Activated CD4-positive, alpha-beta T cell treated with anti-CD3 and anti-CD28 coated beads, Interleukin-2, Interleukin-4, amounts not matched to agents 100 ng/mL and 50 ng/mL, durations not matched to agents 16 hours and 8 hours (primary cell): ENCODE data around the gene IL6R.
"Not testable (repeated sequence)": the region's sequence is repeated elsewhere in the genome, so short reads cannot be mapped to it uniquely, and the experiment has no call there.

ENCODE experiments used
- DNase-seq: peaks from one replicate; pipeline ENCODE4 v3.0.0-alpha.2; 2020; ENCODE audit warnings: low spot score

IL6R gene

DNA sequence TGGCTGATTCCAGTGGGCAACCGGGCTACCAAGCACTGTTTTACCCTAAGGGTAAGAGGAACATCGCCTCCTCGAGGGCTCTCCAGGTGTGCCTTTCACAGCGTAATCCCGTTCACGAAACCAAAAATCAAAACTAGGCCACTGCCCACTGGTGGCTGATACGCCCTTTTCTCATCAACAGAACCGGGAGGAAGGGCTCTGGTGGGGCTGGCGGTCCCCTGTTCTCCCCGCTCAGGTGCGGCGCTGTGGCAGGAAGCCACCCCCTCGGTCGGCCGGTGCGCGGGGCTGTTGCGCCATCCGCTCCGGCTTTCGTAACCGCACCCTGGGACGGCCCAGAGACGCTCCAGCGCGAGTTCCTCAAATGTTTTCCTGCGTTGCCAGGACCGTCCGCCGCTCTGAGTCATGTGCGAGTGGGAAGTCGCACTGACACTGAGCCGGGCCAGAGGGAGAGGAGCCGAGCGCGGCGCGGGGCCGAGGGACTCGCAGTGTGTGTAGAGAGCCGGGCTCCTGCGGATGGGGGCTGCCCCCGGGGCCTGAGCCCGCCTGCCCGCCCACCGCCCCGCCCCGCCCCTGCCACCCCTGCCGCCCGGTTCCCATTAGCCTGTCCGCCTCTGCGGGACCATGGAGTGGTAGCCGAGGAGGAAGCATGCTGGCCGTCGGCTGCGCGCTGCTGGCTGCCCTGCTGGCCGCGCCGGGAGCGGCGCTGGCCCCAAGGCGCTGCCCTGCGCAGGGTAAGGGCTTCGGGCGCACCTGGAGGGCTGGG is at the start of gene IL6R:
Gene IL6R, plus strand, starts transcription at position 360 of the 763 bp plus-strand sequence. Its CDS starts 287 bp downstream, at position 647.
- peak; percentile 50 for DNase-seq

DNA sequence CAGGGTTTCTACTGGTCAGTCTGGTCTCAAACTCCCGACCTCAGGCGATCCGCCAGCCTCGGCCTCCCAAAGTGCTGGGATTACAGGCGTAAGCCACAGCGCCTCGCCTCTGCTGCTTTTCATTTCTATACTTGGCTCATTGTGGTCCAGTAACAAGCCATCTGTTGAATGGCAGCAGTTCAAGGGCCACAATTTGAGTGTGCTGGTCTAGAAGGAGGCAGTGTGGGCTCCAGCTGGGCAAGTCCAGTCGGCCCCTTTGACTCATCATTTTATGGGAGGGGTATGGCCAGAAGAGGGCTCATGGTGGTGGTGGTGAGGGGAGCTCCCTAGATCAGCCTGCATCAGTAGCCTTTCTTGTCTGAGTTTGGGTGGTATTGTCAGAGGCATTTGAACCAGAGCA is 46.6 kb upstream of the IL6R start:
- DNase-seq: no peak

DNA sequence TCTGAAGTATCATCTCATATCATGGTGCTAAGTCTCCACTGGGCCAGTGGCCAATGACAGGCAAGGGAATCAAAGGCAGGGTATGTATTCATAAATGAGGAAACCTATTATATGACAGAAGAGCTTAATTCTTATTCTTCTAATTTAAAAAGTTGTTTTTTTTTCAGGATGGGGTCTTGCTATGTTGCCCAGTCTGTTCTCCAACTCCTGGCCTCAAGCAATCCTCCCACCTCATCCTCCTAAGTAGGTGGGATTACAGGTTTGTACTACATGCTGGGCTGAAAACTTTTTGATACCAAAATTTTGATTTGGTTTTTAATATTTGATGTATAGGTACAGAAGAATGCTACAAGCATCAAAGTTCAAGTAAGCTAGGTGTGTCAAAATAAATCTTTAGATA is 44.9 kb upstream of the IL6R start:
- no peak for DNase-seq

DNA sequence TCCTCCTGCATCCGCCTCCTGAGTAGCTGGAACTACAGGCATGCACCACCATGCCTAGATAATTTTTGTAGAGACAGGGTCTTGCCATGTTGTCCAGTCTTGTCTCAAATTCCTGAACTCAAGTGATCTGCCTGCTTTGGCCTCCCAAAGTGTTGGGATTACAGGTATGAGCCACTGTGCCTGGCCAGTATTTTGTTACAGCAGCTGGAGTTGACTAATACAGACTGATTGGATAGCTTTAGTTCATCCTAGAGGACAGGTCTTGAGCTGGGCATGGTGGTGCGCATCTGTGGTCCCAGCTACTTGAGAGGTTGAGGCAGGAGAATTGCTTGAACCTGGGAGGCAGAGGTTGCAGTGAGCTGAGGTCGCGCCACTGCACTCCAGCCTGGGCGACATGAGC is 44.3 kb upstream of the IL6R start:
- not testable (repeated sequence) for DNase-seq

DNA sequence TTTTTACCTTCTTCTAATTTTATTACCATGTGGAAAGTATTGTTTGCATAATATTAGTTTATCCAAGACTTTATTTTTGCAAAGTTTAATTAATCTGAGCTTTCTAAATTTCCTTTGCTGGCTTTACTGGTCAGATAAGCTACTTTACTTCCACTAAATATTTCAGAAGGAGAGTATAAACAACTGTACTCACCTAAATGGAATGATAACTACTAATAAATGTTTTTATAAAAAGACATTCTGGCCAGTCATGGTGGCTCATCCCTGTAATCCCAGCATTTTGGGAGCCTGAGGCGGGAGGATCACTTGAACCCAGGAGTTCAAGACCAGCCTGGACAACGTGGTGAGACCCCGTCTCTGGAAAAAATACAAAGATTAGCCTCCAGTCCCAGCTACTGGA is 43.8 kb upstream of the IL6R start:
- no peak for DNase-seq

DNA sequence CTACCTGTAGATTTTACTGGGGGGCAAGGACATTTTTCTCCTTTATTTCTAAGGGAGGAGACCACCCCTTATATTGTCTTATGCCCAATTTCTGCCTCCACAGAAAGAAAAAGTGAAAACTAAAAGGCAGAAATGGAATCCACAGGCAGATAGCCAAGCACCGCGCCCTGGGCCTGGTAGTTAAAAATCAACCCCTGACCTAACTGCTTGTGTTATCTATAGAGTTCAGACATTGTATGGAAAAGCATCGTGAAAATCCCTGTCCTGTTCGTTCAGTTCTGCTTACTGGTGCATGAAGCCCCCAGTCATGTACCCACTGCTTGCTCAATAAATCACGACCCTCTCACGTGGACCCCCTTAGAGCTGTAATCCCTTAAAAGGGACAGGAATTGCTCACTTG is 33.7 kb upstream of the IL6R start:
- DNase-seq: no peak

DNA sequence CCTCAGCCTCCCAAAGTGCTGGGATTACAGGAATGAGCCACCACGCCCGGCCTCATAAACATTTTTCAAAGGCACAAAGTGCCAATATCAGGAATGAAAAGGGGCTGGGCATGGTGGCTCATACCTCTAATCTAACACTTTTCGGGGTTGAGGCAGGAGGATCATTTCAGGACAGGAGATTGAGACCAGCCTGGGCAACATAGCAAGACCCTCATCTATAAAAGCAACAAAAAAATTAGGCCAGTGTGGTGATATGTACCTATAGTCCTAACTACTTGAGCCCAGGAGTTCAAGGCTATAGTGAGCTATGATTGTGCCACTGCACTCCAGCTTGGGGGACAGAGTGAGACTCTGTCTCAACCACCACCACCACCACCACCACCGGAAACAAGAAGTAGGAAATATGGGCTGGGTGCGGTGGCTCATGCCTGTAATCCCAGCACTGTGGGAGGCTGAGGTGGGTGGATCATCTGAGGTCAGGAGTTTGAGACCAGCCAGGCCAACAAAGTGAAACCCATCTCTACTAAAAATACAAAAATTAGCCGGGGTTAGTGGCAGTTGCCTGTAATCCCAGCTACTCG is 31.3 kb upstream of the IL6R start:
- DNase-seq: not testable (repeated sequence)

DNA sequence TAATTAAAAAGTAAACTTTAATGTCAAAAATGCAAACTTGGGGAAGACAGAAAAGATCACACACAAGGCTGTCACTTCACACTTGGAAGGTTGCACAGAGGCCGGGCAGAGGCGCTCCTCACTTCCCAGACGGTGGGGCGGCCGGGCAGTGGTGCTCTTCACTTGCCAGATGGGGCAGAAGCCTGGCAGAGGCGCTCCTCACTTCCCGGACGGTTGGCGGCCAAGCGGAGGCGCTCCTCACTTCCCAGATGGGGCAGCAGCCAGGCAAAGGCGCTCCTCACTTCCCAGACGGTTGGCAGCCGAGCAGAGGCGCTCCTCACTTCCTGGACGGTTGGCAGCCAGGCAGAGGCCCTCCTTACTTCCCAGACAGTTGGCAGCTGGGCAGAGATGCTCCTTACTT is 25.8 kb upstream of the IL6R start:
- no peak for DNase-seq

DNA sequence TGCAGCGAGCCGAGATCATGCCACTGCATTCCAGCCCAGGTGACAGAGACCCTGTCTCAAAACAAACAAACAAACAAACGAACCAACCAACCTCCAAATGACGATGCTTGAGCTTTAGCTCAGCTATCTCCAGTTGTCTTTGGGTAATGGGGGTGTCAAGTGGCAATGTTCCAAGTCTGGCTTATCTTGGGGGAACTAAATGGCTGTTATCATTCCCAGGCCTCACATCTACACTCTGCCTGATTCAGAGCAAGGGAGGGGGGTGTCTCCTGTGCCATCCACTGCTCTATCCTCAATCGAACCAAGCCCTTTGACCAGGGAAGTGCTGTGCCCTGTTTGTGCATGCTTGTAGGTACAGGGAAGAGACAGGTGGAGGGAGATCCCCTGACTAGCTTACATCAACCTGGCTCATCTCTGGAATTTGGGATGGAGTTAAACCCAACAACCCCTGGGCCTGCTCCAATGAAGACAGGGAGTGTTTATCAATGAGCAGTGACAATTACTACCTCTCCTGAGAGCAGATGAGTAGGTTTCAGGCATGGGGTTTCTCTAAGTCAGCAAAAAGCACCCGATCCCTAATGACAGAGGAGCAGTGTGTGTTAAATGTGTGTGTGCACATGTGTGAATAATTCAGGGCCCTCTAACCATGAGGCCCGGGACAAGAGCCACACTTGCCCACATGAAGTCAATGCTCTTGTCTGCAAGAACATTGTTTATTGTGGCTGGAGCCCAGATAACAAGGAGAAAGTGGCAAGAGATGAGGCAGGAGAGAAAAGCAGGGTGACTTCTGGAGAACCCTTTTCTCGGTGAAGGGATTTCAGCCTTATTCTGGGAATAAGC is 20.3 kb upstream of the IL6R start:
- DNase-seq: no peak

DNA sequence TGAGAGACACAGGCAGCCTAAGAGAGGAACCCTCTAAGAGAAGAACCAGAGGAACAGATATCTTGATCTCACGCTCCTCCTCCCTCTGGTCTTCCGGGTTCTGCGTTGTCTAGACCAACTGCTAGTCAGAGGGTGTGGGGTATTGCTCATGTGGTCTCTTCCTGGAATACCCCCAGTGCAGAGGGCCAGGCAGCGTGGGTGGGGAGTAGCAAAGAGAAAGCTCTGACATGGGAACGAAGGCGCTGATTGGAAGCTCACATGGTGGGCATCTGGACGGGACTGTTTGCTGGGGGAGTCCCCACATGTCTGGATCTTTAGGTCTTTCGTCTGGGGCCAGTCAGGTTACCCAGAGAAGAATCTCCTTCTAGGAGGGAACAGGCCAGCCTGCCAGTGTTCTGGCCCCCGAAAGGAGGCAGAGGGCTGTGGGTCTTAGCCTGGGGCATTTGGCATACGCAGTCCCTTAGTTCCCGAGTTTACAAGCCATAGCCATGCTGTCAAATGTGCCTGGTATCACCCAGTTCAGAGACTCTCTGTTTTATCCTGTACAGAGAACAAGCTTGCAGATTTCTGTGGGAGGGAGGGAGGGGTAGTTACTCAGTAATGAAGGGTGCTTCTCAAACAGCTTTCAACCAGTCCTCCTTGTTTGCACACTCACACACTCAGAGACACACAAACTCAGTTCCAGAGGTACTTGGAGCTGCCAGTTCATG is 18.3 kb upstream of the IL6R start:
- peak; percentile 54 for DNase-seq

DNA sequence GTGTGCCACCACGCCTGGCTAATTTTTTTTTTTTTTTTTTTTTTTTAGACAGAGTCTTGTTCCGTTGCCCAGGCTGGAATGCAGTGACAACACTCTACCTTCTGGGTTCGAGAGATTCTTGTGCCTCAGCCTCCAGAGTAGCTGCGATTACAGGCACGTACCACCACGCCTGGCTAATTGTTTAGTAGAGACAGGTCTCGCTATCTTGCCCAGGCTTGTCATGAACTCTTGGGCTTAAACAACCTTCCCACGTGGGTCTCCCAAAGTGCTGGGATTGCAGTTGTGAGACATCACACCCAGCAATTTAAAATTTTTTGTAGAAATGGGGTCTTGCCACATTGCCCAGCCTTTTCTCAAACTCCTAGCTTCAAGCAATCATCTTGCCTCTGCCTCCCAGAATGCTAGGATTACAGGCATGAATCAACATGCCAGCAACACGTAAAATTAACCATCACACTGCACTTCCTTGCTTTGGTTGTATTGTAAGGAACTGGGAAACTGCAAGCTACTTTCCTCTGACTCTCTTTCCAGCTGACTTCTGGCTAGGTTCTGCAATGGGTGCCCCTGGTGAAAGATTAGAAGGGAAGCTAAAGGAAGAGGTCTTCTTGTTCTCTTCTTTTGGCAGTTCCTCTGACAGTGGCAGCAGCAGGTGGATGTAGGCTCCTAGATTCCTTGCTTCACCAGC is 13.9 kb upstream of the IL6R start:
- DNase-seq: no peak

DNA sequence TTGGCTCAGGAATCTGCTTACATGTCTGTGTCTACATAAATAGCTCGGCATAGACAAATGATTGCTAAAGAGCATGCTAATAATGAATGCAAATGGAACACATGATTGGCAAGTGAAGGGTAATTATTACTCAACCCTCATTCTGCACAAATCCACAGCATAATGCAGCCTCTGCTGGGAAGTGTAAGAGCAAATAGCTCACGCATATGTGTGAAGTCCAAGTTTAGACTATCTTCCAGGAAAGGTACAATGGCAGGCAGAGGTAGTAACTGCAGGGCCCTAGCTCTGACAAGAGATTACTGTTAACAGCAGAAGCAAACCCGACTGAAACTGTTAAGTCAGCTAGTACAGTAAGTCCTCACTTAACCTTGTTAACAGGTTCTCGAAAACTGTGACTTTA is 7.0 kb upstream of the IL6R start:
- no peak for DNase-seq

DNA sequence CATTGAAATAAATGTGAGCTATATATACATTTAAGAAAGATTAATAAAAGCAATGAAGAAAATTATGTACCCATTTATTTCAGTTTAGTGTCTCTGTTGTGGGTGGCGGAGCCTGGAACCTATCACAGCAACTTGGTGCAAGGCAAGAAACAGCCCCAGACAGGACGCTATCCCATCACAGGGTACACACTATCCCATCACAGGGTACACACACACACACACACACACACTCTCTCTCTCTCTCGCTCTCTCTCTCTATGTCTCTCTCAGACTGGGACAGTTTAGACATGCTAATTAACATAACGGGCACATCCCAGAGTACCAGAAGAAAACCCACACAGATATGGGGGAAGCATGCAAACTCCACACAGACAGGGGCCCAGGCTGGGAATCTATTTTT is 6.5 kb upstream of the IL6R start:
- DNase-seq: no peak

DNA sequence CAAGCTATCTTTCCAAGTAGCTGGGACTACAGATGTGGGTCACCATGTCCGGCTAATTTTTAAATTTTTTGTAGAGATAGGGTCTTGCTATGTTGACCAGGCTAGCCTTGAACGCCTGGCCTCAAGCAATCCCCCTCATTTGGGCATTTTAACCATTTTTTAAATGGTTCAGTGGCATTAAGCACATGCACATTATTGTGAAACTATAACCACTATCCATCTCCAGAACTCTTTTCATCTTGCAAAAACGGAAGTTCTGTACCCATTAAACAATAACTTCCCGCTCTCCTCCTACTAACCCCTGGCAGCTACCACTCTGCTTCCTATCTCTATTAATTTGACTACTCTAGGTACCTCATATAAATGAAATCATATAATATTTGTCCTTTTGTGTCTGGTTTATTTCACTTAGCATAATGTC is 4.8 kb upstream of the IL6R start:
- DNase-seq: no peak

DNA sequence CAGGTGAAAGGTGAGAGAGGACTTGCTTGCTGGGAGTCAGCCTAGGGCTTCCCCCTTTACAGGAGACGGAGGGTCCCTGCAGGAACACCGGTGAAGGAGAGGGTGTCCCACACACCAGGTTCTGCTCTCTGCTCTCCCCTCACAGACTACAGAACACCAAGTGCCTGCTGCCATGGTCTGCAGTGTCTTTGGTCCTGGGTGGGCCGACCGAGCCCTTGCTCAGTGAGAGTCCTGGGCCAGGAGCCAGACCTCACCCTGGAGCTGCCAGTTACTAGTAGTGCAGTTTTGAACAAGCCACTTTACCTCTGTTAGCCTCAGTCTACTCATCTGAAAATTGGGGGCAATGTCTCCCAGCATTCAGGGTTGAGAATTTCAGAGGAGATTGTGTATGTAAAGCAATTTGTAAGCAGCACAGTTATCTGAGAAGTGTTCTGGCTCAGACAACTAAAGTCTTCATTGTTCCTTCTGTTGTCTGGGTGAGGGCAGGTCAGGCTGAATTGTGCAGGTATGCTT is 2.7 kb upstream of the IL6R start:
- no peak for DNase-seq

DNA sequence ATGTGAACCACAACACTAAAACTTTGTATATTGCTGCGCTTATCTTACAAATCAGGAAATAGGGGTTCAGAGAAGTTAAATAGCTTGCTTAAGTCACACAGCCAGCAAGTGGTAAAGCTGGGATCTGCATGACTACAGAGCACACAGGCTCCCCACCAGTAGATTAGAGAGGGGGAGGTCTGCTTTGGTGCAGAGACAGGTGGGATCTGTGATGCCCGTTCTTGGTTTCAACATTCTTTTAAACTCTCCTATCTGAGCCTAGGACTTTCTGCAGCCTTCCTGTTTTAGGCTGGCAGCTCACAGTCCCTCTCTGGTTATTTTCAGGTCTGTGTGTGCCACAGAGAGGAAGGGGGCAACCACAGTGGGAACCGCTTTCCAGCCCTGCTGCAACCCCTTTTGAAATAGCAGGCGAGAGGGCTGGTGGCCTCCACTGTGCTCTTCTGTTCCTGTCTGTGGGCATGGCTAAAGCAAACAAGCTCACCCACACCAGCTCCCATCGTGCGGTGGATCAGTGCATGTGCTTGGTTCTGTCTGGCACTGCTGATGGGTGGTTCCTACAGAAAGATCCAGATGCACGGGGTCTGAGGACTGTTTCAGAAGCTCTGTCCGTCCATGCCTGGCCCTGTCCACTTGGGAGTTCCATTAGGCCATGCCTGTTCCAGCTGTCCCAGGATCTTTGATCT is 1.7 kb upstream of the IL6R start:
- peak; percentile 46 for DNase-seq

DNA sequence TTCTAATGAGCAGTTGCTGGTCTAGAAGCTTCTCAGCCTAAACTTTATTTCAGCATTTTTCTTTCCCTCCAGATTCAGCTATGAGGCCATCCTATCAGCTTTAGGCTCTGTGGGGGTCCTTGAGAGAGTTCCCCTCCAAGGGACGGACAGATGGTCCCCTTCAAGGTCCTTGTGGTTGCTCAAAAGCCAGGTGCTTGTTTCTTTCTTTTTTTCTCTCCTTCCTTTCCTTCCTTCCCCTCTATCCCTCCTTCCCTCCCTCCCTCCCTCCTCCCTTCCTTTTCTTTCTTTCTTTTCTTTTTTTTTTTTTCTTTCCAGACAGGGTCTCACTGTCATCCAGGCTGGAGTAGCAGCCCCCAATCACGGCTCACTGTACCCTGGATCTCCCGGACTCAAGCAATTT is 1.2 kb upstream of the IL6R start:
- no peak for DNase-seq

DNA sequence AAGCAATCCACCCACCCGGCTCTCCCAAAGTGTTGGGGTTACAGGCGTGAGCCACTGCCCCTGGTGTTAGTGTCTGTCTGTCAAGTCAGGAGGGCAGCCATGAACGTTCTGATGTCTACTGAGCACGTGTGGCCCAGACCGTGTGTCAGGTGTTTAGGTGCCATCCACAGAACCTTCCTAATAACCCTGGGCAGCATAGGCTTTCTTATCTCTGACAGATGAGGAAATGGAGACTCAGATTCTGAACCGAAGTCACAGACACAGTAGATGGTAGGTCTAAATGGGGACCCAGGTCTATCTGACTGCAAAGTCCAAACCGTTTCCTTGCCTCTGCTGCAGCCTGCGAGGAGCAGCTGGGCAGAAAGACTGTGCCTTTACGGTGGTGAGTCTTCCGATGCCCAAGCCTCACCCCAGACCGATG is 622 bp upstream of the IL6R start:
- no peak for DNase-seq

DNA sequence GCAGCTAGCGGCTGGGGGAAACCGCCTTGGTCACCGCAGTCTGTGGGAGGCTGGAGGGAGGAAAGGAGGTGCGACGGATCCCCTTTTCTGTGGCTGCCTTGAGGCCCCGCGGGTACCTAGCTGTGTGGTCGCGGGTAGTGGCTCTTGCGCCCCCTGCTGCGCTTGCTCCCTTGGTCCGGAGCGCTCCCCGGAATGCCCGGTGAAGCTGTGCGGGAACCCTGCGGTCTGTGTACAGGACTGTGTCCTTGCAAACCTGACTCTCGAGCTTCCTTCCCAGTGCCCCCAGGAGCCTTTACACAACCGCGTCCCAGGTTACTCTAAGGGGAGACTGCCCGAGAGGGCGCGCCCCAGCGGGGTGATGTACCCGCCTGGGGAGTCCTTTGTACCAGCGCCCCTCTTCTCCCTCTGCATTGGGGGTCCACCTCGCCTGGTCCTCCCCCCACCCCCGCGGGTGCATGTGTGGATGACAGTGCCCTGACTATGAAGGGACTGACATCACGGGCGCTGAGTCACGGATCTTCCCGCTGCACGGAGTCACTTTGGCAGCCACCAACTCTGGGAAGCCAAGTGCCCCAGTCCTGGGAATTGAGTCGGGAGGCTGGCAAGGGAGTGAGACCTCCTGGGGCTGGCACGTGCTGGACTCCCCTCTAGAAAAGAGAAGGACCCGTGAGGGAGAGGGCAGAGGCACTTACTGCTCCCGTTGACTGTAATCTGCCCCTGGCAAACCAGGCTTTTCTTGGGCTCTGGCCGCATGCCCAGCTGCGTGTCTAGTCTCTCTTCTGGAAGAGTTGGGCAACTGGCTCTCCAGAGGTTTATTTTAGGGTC is 816 bp downstream of the IL6R start:
- DNase-seq: no peak

DNA sequence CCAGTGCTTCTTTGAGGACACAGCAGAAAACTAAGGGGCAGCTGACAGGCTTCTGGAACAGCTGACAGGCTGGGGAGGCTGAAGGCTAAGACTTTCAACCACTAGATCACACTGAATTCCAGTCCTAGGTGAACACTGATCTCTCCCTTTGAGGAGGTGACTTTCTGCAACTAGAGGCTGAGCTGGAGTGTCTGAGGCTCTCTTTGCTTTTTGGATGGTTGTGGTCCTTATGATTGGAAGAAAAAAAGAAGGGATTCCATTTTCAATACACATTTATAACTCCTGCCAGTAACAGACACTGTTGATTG is 1.4 kb downstream of the IL6R start:
- DNase-seq: no peak

DNA sequence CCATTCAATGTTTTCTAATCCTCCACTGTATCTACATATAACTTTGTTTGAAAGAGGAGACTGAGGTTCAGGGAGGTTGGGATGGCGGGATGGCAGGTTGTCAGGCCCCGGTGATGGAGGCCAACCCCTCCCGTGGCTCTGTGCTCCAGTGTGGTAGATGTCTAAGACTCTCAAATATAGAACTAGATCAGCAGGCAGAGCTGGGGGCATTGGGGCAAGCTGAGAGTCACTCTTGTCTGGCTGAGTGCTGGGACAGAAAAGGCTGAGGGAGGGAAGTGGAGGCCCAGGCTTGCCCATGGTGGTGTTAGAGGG is 1.7 kb downstream of the IL6R start:
- DNase-seq: no peak
